HG03045 (cell line): ENCODE measurements around the gene OR51V1.
"Not testable (repeated sequence)": the region's sequence is repeated elsewhere in the genome, so short reads cannot be mapped to it uniquely, and the experiment has no call there.

Experiments
- ATAC-seq: cut with Tn5 transposase; IDR thresholded peaks from one replicate; pipeline ENCODE4 v1.9.1; 2021; ENCODE audit warnings: mild to moderate bottlenecking, moderate library complexity; ENCODE audit not compliant: unreplicated experiment

Gene OR51V1

DNA sequence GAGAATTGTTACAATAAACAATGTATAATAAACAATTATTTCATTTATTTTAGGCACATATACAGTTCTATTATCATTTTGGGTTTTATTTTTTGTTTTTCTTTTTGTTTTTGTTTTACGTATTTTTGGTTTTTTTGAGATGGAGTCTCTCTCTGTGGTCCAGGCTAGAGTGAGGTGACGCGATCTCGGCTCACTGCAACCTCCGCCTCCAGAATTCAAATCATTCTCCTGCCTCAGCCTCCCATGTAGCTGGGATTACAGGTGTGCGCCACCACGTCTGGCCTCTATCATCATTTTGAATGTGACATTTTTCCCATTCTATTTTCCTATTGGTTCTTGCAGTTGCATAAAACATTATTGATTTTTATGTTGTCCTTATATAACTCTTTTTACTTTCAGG lies 25.5 kb downstream of the OR51V1 start:
- ATAC-seq: no peak

GRCh38 chr11:5171856-5172255 lies 28.6 kb downstream of the OR51V1 start:
- ATAC-seq: no peak

DNA sequence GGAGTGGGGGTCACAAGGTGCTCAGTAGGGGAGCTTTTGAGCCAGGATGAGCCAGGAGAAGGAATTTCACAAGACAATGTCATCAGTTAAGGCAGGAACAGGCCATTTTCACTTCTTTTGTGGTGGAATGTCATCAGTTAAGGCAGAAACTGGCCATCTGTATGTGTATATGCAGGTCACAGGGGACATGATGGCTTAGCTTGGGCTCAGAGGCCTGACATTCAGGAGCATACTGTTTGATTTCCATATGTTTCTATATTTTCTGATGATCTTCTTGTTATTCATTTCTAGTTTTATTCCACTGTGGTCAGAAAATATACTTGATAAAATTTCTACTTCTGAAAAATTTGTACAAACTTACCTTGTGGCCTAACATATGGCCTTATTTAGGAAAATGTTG lies 34.6 kb downstream of the OR51V1 start:
- not testable (repeated sequence) for ATAC-seq

GRCh38 chr11:5164807-5165206 lies 35.7 kb downstream of the OR51V1 start:
- ATAC-seq: not testable (repeated sequence)

- not testable (repeated sequence) for ATAC-seq
Observed at GRCh38 chr11:5161045-5161444, 39.4 kb downstream of the OR51V1 start.

DNA sequence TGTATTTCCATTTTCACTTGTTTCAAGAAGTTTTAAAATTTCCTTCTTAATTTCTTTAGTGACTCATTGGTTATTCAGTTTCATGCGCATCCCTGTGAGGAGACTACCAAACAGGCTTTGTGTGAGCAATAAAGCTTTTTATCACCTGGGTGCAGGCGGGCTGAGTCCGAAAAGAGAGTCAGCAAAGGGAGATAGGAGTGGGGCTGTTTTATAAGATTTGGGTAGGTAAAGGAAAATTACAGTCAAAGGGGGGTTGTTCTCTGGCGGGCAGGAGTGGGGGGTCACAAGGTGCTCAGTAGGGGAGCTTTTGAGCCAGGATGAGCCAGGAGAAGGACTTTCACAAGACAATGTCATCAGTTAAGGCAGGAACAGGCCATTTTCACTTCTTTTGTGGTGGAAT lies 40.3 kb downstream of the OR51V1 start:
- ATAC-seq: not testable (repeated sequence)

DNA sequence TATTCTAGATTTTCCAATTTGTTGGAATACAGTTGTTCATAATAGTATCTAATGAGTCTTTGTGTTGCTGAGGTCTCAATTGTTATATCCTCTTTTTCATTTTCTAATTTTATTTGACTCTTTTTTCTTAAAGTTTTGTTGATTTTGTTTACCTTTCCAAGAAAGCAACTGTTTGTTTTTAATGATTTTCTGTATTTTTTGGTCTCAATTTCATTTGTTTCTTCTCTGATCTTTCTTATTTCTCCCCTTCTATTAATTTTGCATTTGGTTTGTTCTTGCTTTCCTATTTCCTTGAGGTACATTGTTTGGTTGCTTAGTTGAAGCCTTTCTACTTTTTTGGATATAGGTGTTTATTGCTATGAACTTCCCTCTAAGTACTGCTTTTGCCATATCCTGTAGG lies 40.7 kb downstream of the OR51V1 start:
- ATAC-seq: no peak

- ATAC-seq: no peak
Observed at GRCh38 chr11:5154657-5155056, 45.8 kb downstream of the OR51V1 start, which contains the start of gene OR52A1. OR52A1 (minus strand) TSS chr11:5154757; CDS start chr11:5152369, 2,388 bp downstream.

DNA sequence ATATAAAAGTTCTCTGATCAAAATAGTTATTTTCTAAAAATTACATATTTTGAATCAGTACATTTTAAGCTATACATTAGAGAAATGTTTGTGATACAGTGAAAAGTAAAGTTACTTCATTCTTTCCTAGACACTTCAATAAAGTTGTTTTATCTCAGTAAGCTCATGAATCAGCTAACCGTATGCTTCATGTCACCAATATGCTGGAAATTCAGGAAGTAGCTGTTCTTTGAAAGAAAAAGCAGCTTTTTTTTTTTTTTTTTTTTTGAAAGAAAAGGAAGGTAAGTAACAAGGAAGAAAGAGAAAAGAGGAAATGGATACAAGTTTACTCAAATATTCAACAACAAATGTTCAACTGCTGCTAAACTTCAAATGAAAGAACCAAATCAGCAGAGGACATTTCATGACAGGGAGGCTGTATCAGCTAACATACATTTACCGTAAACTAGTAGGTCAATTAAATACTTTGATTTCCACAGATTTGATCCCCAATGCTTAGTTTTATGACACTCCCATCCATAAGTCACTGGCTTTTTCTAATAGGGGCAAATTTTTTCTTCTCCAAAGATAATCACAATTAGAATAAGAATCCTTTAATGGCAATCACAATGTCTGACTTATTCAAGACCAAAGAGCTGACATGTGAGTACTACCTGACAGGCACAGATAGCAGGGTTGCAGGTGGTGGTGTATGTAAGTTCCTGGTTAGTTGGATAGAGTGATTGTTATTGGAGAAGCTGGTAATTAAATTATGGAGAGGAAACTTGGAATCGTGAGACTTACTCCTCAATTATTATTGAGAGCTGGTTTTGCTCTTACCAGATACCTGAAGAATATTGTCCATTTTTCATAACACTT lies 46.7 kb downstream of the OR51V1 start:
- ATAC-seq: no peak

- no peak for ATAC-seq
Observed at GRCh38 chr11:5151713-5152153, 48.7 kb downstream of the OR51V1 start.
